HS-27A (cell line): ENCODE results near the gene PPT2.
A peak's percentile ranks its signal among the peaks of the same experiment; 100 is the strongest.
"Not testable (repeated sequence)": the region's sequence is repeated elsewhere in the genome, so short reads cannot be mapped to it uniquely, and the experiment has no call there.

Source experiments
- DNase-seq: peaks from one replicate; pipeline ENCODE4 v3.0.0-alpha.2; 2012; ENCODE audit warnings: low read depth, missing footprints

PPT2 gene

GRCh38 chr6:32176476-32177182 is 22.7 kb downstream of the PPT2 start:
- DNase-seq = no peak

- DNase-seq = no peak
These were observed 23.3 kb downstream of the PPT2 start for GRCh38 chr6:32177183-32177787.

GRCh38 chr6:32177788-32178546 is 24.0 kb downstream of the PPT2 start, which contains the start of gene RNF5:
Gene RNF5, plus strand, starts transcription at chr6:32178405. Its CDS starts 107 bp downstream, at chr6:32178512.
- peak; percentile 100 for DNase-seq

DNA sequence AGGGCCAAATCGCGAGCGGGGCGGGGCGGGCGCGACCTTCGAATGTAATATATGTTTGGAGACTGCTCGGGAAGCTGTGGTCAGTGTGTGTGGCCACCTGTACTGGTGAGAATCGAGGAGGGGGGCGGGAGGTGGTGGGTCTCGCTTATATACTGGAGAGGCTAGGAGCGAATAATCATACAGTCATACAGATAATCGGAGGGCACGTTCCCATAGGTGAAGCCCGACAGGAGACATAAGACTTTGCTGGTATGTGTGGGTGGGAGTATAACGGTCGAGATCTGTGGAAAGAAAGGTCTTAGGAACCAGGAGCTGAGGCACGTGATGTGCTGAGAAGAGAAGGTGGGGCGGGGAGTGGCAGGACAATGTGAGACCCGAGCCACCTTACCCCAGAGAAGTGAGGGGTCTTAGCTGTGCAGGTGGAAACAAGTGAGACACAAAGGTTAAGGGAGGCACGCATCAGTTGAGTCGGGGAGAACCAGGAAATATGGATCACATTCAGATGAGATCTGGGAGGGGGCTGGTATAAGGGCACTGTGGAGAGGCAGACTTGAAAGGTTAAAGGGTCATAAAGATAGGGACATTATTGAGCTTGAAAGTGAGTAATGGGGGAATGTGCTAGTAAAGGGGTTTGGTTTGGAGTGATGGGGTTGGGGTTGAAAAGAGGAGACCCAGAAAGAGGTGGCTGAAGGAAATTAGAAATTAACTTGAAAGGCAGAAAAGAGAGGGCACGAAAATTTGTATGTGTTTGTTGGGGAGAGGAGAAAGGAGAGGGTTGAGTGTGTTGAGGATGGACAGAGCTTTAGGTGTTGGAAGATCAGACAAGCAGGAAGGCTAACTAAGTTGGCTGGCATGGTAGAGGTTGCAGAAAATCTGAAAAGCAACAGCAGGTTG is 24.9 kb downstream of the PPT2 start:
- no peak for DNase-seq

DNA sequence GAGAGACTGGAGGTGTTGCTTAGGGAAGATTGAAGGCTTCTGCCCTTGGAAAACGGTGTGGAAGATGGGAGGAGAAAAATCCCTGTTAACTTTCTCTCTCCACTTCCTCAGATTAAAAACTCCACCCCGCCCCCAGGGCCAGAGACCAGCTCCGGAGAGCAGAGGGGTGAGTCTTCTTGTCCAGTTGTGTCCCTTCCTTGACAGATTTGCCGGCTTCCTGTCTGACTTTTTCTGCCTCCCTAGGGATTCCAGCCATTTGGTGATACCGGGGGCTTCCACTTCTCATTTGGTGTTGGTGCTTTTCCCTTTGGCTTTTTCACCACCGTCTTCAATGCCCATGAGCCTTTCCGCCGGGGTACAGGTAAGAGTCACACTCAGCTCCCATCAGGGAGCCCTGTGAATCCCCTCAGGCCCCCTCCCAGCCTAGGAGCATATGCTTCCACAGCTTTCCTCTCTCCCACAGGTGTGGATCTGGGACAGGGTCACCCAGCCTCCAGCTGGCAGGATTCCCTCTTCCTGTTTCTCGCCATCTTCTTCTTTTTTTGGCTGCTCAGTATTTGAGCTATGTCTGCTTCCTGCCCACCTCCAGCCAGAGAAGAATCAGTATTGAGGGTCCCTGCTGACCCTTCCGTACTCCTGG is 25.9 kb downstream of the PPT2 start:
- no peak for DNase-seq

DNA sequence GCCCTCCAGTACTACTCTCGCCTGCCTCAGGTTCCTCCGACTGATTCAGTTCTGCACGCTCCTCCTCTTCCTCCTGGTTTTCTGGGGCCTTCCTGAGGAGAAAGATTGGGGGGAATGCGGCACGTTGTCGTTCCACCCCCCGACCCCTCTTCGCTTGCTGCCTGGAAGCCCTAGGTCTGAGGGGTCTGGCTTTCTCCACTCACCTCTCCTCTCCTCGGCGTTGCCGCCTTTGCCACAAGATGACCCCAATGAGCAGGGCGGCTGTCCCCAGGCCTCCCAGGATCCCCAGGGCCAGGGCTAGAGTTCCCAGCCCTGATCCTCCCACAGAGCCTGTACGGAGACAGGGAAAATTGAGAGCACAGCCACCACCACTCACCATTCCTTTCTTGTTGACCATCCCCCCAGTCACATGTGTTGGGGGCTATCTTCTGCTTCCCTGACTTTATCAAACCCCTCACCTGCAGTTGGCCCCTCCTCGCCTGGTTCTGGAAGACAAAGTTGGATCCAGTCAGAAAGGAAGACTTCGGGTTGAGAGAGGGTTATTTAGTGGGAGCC is 27.3 kb downstream of the PPT2 start:
- DNase-seq = no peak

DNA sequence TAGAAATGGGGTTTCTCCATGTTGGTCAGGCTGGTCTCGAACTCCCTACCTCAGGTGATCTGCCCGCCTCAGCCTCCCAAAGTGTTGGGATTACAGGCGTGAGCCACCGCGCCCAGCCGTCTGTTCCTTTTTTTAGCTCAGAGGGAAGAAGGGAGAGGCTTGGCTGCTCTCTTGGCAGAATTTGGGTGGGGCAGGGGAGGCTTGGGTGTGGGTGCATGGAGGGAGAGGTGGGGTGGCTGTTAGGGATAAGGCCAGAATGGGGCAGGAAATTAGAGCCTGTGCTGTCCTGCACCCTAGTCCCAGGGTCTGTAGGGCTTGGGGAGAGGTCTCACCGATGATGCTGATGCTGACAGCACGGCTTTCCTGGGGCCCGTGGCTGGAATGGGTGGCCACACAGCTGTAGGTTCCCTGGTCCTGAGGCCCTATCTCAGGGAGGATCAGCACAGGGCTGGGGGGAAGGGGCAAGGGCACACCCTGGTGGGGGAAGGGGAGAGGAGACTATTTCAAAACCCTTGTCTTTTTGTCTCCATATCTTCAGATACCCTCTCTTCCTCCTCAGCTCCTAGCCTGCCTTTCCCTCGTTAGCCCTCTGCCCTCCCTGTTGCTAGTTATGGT is 28.1 kb downstream of the PPT2 start:
- no peak for DNase-seq

- no peak for DNase-seq
These were observed 28.6 kb downstream of the PPT2 start for GRCh38 chr6:32182555-32182981.

DNA sequence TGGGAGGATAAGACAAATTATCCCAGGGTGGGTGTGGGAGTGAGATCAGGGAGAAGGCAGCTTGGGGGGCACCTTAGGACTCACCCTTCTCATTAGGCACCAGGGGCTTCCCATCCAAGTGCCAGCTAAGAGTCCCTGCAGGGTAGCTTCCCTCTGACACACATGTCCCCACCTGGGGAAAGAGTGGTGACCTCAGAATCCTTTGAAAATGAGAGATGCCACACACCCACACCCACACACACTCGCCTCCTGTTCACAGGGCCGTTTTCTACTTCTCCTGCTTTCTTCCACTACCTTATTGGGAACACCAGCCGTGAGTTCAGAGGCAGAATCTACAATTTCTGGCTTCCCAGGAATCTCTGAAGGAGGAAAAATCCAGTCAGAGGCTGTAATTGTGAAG is 29.1 kb downstream of the PPT2 start:
- no peak for DNase-seq

DNA sequence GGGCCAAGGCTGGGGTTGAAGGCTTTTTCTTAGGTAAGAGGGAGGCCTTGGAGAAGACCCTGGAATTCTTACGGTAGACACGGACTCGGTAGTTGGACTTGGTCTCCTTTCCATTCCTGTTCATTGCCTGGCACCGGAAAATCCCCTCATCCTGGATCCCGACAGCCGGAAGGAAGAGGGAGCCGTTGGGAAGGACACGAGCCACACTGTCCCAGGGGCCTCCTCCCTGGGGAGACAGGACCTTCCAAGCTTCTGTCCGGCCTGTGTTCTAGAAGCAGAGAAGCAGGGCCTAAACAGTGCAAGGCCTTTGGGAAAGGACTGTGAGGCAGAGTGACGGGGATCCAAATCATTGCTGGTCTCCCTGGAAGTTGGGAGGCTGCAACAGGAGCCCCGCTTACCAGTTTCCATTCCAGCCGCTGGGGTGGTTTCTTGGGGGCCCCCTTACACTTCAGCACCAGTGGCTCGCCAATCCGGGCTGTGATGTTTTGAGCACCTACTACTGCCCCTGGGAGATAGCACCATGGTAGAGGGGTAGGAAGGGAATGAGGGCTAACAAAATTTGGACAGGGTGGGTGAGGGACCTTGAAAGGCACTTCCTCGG is 29.6 kb downstream of the PPT2 start:
- no peak for DNase-seq

DNA sequence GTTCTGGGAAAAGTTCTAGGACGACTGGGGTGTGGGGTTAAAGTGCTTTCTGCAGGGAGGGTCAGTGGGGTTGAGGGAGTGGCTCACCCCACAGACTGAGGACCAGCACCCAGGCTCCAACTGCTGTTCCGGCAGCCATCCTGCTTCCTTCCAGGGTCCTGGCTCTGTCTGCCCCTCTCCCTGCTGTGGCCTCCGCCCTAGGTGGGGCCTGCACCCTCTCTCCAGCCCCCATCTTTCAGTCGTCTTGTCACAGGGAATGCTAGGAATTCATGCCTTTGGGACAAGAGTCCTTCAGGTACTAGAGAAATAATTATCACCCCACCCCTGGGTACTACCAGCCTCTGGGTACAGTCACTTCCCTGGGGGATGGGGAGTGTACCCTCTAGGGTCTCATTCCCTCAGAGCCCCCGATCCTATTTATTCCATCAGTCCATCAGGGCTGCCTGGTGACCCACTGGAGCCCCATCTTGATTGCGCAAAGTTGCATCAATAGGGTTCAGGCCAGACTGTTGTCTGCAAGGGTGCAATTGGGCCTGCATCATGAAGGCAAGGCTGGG is 30.2 kb downstream of the PPT2 start, which contains the start of gene AGER:
TSS of gene AGER (minus strand) at position 170 of the 557 bp plus-strand sequence. CDS start at position 139, 31 bp downstream.
- DNase-seq = no peak

DNA sequence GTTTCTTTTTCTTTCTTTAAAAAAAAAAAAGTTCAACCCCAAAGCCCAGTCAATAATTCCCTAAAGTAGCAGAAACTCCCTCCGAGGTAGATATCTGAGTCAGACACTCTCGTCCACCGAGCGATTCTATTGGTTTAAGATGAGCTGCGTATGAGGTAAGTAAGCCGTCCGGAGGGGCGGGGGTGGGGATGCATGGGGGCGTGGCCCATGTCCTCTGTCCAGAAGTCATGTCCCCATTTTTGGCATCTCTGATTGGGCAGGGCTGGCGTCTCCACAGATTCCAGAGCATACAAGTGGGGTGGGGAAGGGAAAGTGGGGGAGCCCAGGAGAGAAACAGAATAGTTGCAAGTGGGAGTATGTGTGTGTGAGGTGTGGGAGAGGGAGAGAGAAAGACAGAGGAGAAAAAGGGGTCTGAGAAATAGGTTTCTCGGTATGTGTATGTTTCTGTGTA is 31.8 kb downstream of the PPT2 start:
- DNase-seq = not testable (repeated sequence)

GRCh38 chr6:32186151-32186840 is 32.4 kb downstream of the PPT2 start:
- DNase-seq = not testable (repeated sequence)

GRCh38 chr6:32187009-32187709 is 33.2 kb downstream of the PPT2 start:
- DNase-seq = no peak

GRCh38 chr6:32187725-32188380 is 33.9 kb downstream of the PPT2 start:
- DNase-seq = not testable (repeated sequence)

DNA sequence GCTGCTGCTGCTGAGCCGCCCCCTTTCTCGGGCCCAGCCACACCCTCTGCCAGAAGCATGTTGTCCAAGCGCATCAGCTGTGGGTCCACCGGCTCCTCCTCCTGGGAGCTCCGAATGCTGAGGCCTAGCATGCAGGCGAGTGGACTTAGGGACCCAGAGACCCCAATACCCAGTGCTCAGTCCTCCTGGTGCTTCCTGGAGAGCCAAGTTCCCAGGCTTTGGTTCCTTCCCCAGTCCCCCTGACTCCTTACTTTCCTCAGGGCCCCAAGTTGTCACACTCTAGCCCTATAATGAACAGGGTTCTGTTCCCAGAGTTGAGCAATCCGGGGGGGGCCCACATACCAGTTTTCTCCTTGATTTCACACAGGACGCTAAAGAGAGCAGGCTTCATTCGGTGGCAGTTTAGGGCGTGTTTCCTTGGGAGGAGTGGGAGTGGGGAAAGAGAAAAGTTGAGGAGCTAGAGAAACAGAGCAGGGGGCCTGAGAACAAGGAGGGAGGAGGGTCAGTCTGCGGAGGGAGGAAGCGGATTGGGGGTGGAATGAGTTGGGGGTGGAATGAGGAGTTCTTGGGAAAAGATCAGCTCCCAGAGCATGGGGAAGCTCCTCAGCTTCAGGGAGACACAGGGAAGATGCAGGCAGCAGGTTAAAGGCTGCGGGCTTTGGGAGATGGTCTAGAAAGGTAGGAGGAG is 34.6 kb downstream of the PPT2 start:
- DNase-seq = no peak

- DNase-seq = no peak
These were observed 35.3 kb downstream of the PPT2 start for GRCh38 chr6:32189069-32189741.
